Stomach (tissue), 9 donors: ENCODE data around the gene ANGPTL8. TPM values are rescaled to one million over a fixed set of nuclear protein-coding genes. Genes with fewer than 3 reads are reported as not detected.
A peak's percentile ranks its signal among the peaks of the same experiment; 100 is the strongest.

Experiments used
- DNase-seq, 2 donors: peaks; one replicate each; pipeline versions ENCODE4 v3.0.0 to v3.0.0-alpha.2; 2013 to 2019
- H3K27ac ChIP-seq, 5 donors: fragments of 200-600 bp in 4 of 5; sonication (generic) in 4 of 5; one replicate each; pipeline ENCODE4 v1.5.1; 2013 to 2019; ENCODE audit warnings: mild to moderate bottlenecking in 1 of 5, moderate library complexity in 1 of 5
- H3K27me3 ChIP-seq, 3 donors: fragments of 200-600 bp; sonication (generic); one replicate each; pipeline ENCODE4 v1.5.1; 2017 to 2019; ENCODE audit warnings: mixed run types in 1 of 3
- H3K36me3 ChIP-seq, 4 donors: fragments of 200-600 bp; sonication (generic); 1 replicate in 3 of 4; 2 replicates in 1 of 4; pipeline ENCODE4 v1.5.1; 2016 to 2019
- H3K4me1 ChIP-seq, 4 donors: fragments of 200-600 bp; sonication (generic); one replicate each; pipeline ENCODE4 v1.5.1; 2016 to 2019
- H3K4me3 ChIP-seq, 4 donors: fragments of 200-600 bp; sonication (generic) in 3 of 4; one replicate each; pipeline ENCODE4 v1.5.1; 2016 to 2019; ENCODE audit warnings: mild to moderate bottlenecking in 1 of 4
- H3K9me3 ChIP-seq, 4 donors: fragments of 200-600 bp; sonication (generic); one replicate each; pipeline ENCODE4 v1.5.1; 2016 to 2019
- EP300 ChIP-seq: sonication (generic); formaldehyde crosslinking; IDR thresholded peaks from one replicate; pipeline ENCODE4 v1.6.1; 2017; ENCODE audit warnings: antibody characterized with exemption
- POLR2A ChIP-seq, 4 donors: fragments of 450-650 bp; IDR thresholded peaks; one replicate each; pipeline ENCODE4 v1.6.1; 2016; ENCODE audit warnings: antibody characterized with exemption in 4 of 4, control low read depth in 2 of 4, mild to moderate bottlenecking in 1 of 4, moderate library complexity in 1 of 4
- POLR2AphosphoS5 ChIP-seq, 3 donors: sonication (generic); formaldehyde crosslinking; IDR thresholded peaks; one replicate each; pipeline ENCODE4 v1.6.1; 2016; ENCODE audit warnings: antibody characterized with exemption in 3 of 3
- WGBS, 5 donors: extraction: QIAGEN DNeasy Blood & Tissue Kit in 3 of 5; methylation state at CpG; one replicate each; pipeline versions ENCODE4 v1.1.5 to v1.1.7; 2013 to 2018; 5-methylcytosine and 5-hydroxymethylcytosine counted together
- intact Hi-C: fragments of 100-400 bp; cut with DNase I; formaldehyde crosslinking; loops from one replicate; pipeline ENCODE4 v1.15.1; 2023; ENCODE audit warnings: low total_unique reads
- polyA plus RNA-seq, 3 donors: library from polyadenylated mRNA; stranded (reverse); fragments of 200-250 nt; gene quantifications; one replicate each; pipeline ENCODE4 v1.2.3, GENCODE V29; 2013
- total RNA-seq, 5 donors: library from RNA; depleted of rRNA; stranded (reverse); fragments of >200 nt; gene quantifications; one replicate each; pipeline versions ENCODE4 v1.1.0 to v1.2.3, GENCODE V29; 2014 to 2016
- TF ChIP-seq, protein P1 (sequence below), 7 experiments: fragments of 450-650 bp in 4 of 7; fragments of 200-600 bp in 3 of 7; sonication (generic) in 3 of 7; IDR thresholded peaks; one replicate each; pipeline ENCODE4 v1.5.1; 2016 to 2019; ENCODE audit warnings: antibody characterized with exemption in 7 of 7, control low read depth in 2 of 7, mild to moderate bottlenecking in 1 of 7
- donor health status: healthy with polysubstance abuse.
- donor health status: Bipolar disorder and iron deficiency.
- donor health status: healthy.

ANGPTL8 gene
- total and polyA plus RNA-seq, 8 donors, result 0.70 TPM; not detected in 7

GRCh38 chr19:11284515-11284914, 45.1 kb downstream of the ANGPTL8 start:
- Histone ChIP-seq H3K9me3 (no peaks in the 10 kb centered on the region), H3K4me1 (peaks cover 0 to 5% (median 0%) of the 10 kb centered on the region in 4 donors), H3K4me3 (no peak overlapping the region), H3K27ac (no peak overlapping the region), H3K27me3 (peaks cover 0 to 14% (median 0%) of the 10 kb centered on the region in 3 donors), H3K36me3 (no peaks in the 10 kb centered on the region)
- intact Hi-C loops, result no loop called here
- WGBS, 5 donors, result 56 to 70% (median 67%) methylated on average over 6 of the region's 6 CpGs
- TF ChIP-seq POLR2A (IDR thresholded peaks at IDR 0.05), result no peak
- TF ChIP-seq EP300, result no peak
- TF ChIP-seq POLR2AphosphoS5 (IDR thresholded peaks at IDR 0.05), result no peak
- TF ChIP-seq, protein P1, sequence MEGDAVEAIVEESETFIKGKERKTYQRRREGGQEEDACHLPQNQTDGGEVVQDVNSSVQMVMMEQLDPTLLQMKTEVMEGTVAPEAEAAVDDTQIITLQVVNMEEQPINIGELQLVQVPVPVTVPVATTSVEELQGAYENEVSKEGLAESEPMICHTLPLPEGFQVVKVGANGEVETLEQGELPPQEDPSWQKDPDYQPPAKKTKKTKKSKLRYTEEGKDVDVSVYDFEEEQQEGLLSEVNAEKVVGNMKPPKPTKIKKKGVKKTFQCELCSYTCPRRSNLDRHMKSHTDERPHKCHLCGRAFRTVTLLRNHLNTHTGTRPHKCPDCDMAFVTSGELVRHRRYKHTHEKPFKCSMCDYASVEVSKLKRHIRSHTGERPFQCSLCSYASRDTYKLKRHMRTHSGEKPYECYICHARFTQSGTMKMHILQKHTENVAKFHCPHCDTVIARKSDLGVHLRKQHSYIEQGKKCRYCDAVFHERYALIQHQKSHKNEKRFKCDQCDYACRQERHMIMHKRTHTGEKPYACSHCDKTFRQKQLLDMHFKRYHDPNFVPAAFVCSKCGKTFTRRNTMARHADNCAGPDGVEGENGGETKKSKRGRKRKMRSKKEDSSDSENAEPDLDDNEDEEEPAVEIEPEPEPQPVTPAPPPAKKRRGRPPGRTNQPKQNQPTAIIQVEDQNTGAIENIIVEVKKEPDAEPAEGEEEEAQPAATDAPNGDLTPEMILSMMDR (IDR thresholded peaks at IDR 0.05), result no peak
- no peak for DNase-seq

GRCh38 chr19:11286312-11286974, 47.0 kb downstream of the ANGPTL8 start:
- Histone ChIP-seq H3K4me1 (no peaks in the 10 kb centered on the region), H3K9me3 (no peaks in the 10 kb centered on the region), H3K27me3 (peaks cover 0 to 14% (median 0%) of the 10 kb centered on the region in 3 donors), H3K36me3 (no peaks in the 10 kb centered on the region), H3K27ac (peak overlapping the region in 1 of 5 donors; percentile 27), H3K4me3 (no peak overlapping the region)
- WGBS, 5 donors, result 47 to 69% (median 65%) methylated on average over 6 of the region's 6 CpGs
- intact Hi-C loops, result no loop called here
- no peak for TF ChIP-seq POLR2A (IDR thresholded peaks at IDR 0.05)
- TF ChIP-seq, protein P1 (IDR thresholded peaks at IDR 0.05), result no peak
- TF ChIP-seq POLR2AphosphoS5 (IDR thresholded peaks at IDR 0.05), result no peak
- TF ChIP-seq EP300, result no peak
- peak in 1 of 2 donors; percentile 54 for DNase-seq

DNA sequence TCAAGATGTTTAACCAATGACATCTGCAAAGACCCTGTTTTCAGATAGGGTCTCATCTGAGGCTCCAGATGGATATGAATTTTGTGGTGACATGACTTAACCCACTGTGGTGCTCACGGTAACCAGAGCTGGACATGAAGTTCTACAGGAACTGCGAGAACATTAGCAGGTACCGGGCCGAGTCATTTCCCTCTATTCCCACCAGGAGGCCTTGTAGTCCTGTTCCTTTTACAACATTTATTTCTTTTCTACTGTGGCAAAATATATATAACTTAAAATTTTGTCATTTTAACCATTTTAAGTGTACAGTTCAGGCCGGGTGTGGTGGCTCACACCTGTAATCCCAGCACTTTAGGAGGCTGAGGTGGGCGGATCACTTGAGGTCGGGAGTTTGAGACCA, 48.9 kb downstream of the ANGPTL8 start:
- DNase-seq, result no peak
- WGBS, 5 donors, result 54 to 78% (median 66%) methylated on average over 7 of the region's 7 CpGs
- H3K27ac ChIP-seq, result no peak overlapping the region
- peaks cover 0 to 4% (median 2%) of the 10 kb centered on the region in 4 donors for H3K4me1 ChIP-seq
- H3K4me3 ChIP-seq, result no peak overlapping the region
- TF ChIP-seq POLR2A (IDR thresholded peaks at IDR 0.05) (no peak), POLR2AphosphoS5 (IDR thresholded peaks at IDR 0.05) (no peak), EP300 (no peak)
- TF ChIP-seq, protein P1 (IDR thresholded peaks at IDR 0.05), result peak in 5 of 7 experiments; percentile 16 to 49 (median 36)
- no peaks in the 10 kb centered on the region for H3K36me3 ChIP-seq
- intact Hi-C loops, result no loop called here
- H3K9me3 ChIP-seq, result no peaks in the 10 kb centered on the region
- H3K27me3 ChIP-seq, result peaks cover 0 to 3% (median 0%) of the 10 kb centered on the region in 3 donors

DNA sequence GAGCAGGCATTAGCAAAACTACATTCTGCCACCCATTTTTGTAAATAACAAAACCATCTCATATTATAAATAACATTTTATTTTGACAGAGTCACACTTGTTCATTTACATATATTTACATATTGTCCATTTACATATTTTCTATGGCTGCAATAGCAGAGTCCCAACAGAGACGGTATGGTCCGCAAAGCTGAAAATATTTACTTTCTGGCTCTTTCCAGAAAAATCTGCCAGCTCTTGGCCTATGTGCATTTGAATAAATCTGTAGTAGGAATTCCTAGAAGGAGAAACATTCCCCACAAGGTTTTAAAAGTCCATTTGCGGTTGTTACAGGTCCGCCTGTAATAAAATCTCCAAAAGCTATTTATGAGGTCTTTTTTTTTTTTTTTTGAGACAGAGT, 50.8 kb downstream of the ANGPTL8 start:
- no peak overlapping the region for H3K27ac ChIP-seq
- no peaks in the 10 kb centered on the region for H3K36me3 ChIP-seq
- no peak for DNase-seq
- TF ChIP-seq POLR2A (IDR thresholded peaks at IDR 0.05) (no peak), POLR2AphosphoS5 (IDR thresholded peaks at IDR 0.05) (no peak), EP300 (no peak)
- TF ChIP-seq, protein P1 (IDR thresholded peaks at IDR 0.05), result no peak
- no peaks in the 10 kb centered on the region for H3K27me3 ChIP-seq
- H3K4me1 ChIP-seq, result peaks cover 0 to 23% (median 10%) of the 10 kb centered on the region in 4 donors
- no peak overlapping the region for H3K4me3 ChIP-seq
- H3K9me3 ChIP-seq, result no peaks in the 10 kb centered on the region
- intact Hi-C loops, result loop anchor here (10.0 kb wide), 1 partner anchor 155 kb away; no protein-coding TSS in a partner anchor
- 75 to 89% (median 83%) methylated on average over 4 of the region's 4 CpGs for WGBS, 5 donors
